ENCODE measurements around the gene DGKG.
A peak's percentile ranks its signal among the peaks of the same experiment; 100 is the strongest.

Gene DGKG

GRCh38 chr3:186210852-186211500, 151.1 kb downstream of the DGKG start:
- Histone ChIP-seq H2AFZ (ENCODE audit: low read depth, low read length) (no peak overlapping the region), H3K27me3 (ENCODE audit: insufficient read depth, low read length) (no peaks in the 10 kb centered on the region), H3K4me3 (ENCODE audit: low read length) (no peak overlapping the region), H3K9me3 (ENCODE audit: low read length) (no peaks in the 10 kb centered on the region), H3K36me3 (ENCODE audit: insufficient read depth, low read length) (no peaks in the 10 kb centered on the region), H3K4me1 (ENCODE audit: insufficient read depth, low read length) (peaks cover 12% of the 10 kb centered on the region)

GRCh38 chr3:186209810-186210752, 152.0 kb downstream of the DGKG start:
- Histone ChIP-seq H3K4me1 (ENCODE audit: insufficient read depth, low read length) (peaks cover 12% of the 10 kb centered on the region), H3K27me3 (ENCODE audit: insufficient read depth, low read length) (no peaks in the 10 kb centered on the region), H3K4me3 (ENCODE audit: low read length) (peak overlapping the region; percentile 22), H3K9me3 (ENCODE audit: low read length) (no peaks in the 10 kb centered on the region), H2AFZ (ENCODE audit: low read depth, low read length) (peak overlapping the region; percentile 77), H3K36me3 (ENCODE audit: insufficient read depth, low read length) (no peaks in the 10 kb centered on the region)

- no peaks in the 10 kb centered on the region for H3K27me3 ChIP-seq (ENCODE audit: insufficient read depth, low read length)
- H2AFZ ChIP-seq (ENCODE audit: low read depth, low read length), result no peak overlapping the region
- H3K9me3 ChIP-seq (ENCODE audit: low read length), result no peaks in the 10 kb centered on the region
- no peak overlapping the region for H3K4me3 ChIP-seq (ENCODE audit: low read length)
- H3K4me1 ChIP-seq (ENCODE audit: insufficient read depth, low read length), result peaks cover 12% of the 10 kb centered on the region
- H3K36me3 ChIP-seq (ENCODE audit: insufficient read depth, low read length), result no peaks in the 10 kb centered on the region
Measured at GRCh38 chr3:186208296-186208989, 153.6 kb downstream of the DGKG start.

GRCh38 chr3:186207515-186207914, 154.5 kb downstream of the DGKG start:
- H3K4me3 ChIP-seq (ENCODE audit: low read length), result no peak overlapping the region
- no peaks in the 10 kb centered on the region for H3K27me3 ChIP-seq (ENCODE audit: insufficient read depth, low read length)
- no peaks in the 10 kb centered on the region for H3K36me3 ChIP-seq (ENCODE audit: insufficient read depth, low read length)

GRCh38 chr3:186200726-186201125, 161.3 kb downstream of the DGKG start:
- H3K4me3 ChIP-seq (ENCODE audit: low read length), result no peak overlapping the region
- peaks cover 17% of the 10 kb centered on the region for H3K27me3 ChIP-seq (ENCODE audit: insufficient read depth, low read length)
- H3K4me1 ChIP-seq (ENCODE audit: insufficient read depth, low read length), result no peaks in the 10 kb centered on the region
- no peaks in the 10 kb centered on the region for H3K36me3 ChIP-seq (ENCODE audit: insufficient read depth, low read length)
- H3K9me3 ChIP-seq (ENCODE audit: low read length), result no peaks in the 10 kb centered on the region
- H2AFZ ChIP-seq (ENCODE audit: low read depth, low read length), result no peak overlapping the region

More at GRCh38 chr3:186207515-186207914, 154.5 kb downstream of the DGKG start:
- H3K9me3 ChIP-seq (ENCODE audit: low read length), result no peaks in the 10 kb centered on the region
- peaks cover 12% of the 10 kb centered on the region for H3K4me1 ChIP-seq (ENCODE audit: insufficient read depth, low read length)
- H2AFZ ChIP-seq (ENCODE audit: low read depth, low read length), result no peak overlapping the region

GRCh38 chr3:186198442-186198841, 163.6 kb downstream of the DGKG start:
- Histone ChIP-seq H3K27me3 (ENCODE audit: insufficient read depth, low read length) (peaks cover 36% of the 10 kb centered on the region), H3K36me3 (ENCODE audit: insufficient read depth, low read length) (no peaks in the 10 kb centered on the region), H2AFZ (ENCODE audit: low read depth, low read length) (no peak overlapping the region), H3K4me3 (ENCODE audit: low read length) (no peak overlapping the region), H3K9me3 (ENCODE audit: low read length) (no peaks in the 10 kb centered on the region), H3K4me1 (ENCODE audit: insufficient read depth, low read length) (peaks cover 3% of the 10 kb centered on the region)

- peaks cover 3% of the 10 kb centered on the region for H3K4me1 ChIP-seq (ENCODE audit: insufficient read depth, low read length)
- H3K36me3 ChIP-seq (ENCODE audit: insufficient read depth, low read length), result no peaks in the 10 kb centered on the region
- no peak overlapping the region for H3K4me3 ChIP-seq (ENCODE audit: low read length)
- peaks cover 63% of the 10 kb centered on the region for H3K27me3 ChIP-seq (ENCODE audit: insufficient read depth, low read length)
- no peaks in the 10 kb centered on the region for H3K9me3 ChIP-seq (ENCODE audit: low read length)
- no peak overlapping the region for H2AFZ ChIP-seq (ENCODE audit: low read depth, low read length)
Measured at GRCh38 chr3:186194451-186194811, 167.6 kb downstream of the DGKG start.

- Histone ChIP-seq H3K4me3 (ENCODE audit: low read length) (no peak overlapping the region), H3K27me3 (ENCODE audit: insufficient read depth, low read length) (peaks cover 63% of the 10 kb centered on the region), H2AFZ (ENCODE audit: low read depth, low read length) (no peak overlapping the region), H3K4me1 (ENCODE audit: insufficient read depth, low read length) (peaks cover 3% of the 10 kb centered on the region), H3K36me3 (ENCODE audit: insufficient read depth, low read length) (no peaks in the 10 kb centered on the region), H3K9me3 (ENCODE audit: low read length) (no peaks in the 10 kb centered on the region)
Measured at GRCh38 chr3:186193534-186194450, 168.2 kb downstream of the DGKG start.

GRCh38 chr3:186192823-186193222, 169.2 kb downstream of the DGKG start:
- H3K4me1 ChIP-seq (ENCODE audit: insufficient read depth, low read length), result peaks cover 3% of the 10 kb centered on the region
- no peaks in the 10 kb centered on the region for H3K36me3 ChIP-seq (ENCODE audit: insufficient read depth, low read length)
- no peak overlapping the region for H3K4me3 ChIP-seq (ENCODE audit: low read length)
- H2AFZ ChIP-seq (ENCODE audit: low read depth, low read length), result no peak overlapping the region
- H3K27me3 ChIP-seq (ENCODE audit: insufficient read depth, low read length), result peaks cover 63% of the 10 kb centered on the region
- no peaks in the 10 kb centered on the region for H3K9me3 ChIP-seq (ENCODE audit: low read length)

- Histone ChIP-seq H2AFZ (ENCODE audit: low read depth, low read length) (no peak overlapping the region), H3K4me3 (ENCODE audit: low read length) (no peak overlapping the region), H3K4me1 (ENCODE audit: insufficient read depth, low read length) (peaks cover 3% of the 10 kb centered on the region), H3K36me3 (ENCODE audit: insufficient read depth, low read length) (no peaks in the 10 kb centered on the region), H3K9me3 (ENCODE audit: low read length) (no peaks in the 10 kb centered on the region), H3K27me3 (ENCODE audit: insufficient read depth, low read length) (peaks cover 40% of the 10 kb centered on the region)
Measured at GRCh38 chr3:186189492-186189891, 172.5 kb downstream of the DGKG start.

GRCh38 chr3:186187401-186188275, 174.4 kb downstream of the DGKG start:
- H3K4me1 ChIP-seq (ENCODE audit: insufficient read depth, low read length), result no peaks in the 10 kb centered on the region
- H2AFZ ChIP-seq (ENCODE audit: low read depth, low read length), result no peak overlapping the region
- no peaks in the 10 kb centered on the region for H3K9me3 ChIP-seq (ENCODE audit: low read length)
- no peaks in the 10 kb centered on the region for H3K36me3 ChIP-seq (ENCODE audit: insufficient read depth, low read length)
- peaks cover 21% of the 10 kb centered on the region for H3K27me3 ChIP-seq (ENCODE audit: insufficient read depth, low read length)
- H3K4me3 ChIP-seq (ENCODE audit: low read length), result no peak overlapping the region

Measured in neuron (in vitro differentiated cells).